HG02852 (cell line): Measurements from ENCODE around the gene TSHZ1.

Experiments used
- ATAC-seq: cut with Tn5 transposase; IDR thresholded peaks from one replicate; pipeline ENCODE4 v1.9.1; 2021; ENCODE audit warnings: mild to moderate bottlenecking, moderate library complexity; ENCODE audit not compliant: unreplicated experiment

Gene TSHZ1

DNA sequence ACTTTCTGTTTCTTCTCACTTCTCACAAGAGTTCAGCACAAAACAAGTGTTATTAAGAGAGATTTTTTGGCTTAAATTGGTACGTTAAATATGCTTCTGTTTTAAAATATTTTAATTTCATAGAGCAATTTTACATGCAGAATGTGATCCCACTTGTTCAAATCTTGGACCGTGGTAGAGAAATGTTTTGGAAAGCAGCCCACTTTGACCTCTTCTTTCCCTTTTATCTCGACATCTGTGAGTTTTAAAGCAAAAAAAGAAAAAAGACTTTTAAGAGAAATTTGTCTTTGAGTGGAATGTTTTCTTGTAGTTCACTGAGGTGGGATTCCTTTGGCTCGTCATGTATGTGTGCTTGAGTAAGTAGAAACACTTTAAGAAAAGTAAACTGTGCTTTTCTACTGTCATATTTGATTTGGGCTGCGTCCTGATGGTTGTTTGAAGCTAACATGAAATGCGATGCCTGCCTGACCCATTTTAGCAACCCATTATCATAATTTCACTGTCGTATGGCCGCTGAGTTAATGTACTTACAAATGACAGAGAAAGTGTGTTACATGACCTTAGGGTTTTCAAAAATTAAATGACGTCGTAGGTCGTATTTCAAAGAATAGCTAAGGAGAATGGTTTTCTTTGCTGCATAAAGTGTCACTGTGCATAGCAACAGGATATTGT, 54.5 kb downstream of the TSHZ1 start:
- ATAC-seq = no peak

DNA sequence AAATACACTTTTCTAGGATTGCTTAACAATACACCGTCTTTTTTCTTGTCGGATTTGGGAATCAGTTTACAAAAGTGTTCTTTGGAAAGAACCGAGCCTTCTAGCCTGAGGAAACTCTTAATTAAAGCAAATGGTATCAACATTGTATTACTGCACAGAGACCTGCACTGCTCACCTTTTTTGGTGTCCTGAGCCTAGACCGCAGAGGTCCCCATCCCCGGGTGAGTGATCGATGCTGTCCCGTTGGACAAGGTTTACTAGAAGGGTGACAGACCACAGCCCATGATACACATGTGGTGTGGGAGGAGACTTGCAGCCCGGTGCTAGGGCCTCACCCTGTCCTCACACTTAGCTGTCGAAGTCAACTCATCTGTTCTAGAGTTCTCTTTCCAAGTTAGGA, 55.3 kb downstream of the TSHZ1 start:
- no peak for ATAC-seq

DNA sequence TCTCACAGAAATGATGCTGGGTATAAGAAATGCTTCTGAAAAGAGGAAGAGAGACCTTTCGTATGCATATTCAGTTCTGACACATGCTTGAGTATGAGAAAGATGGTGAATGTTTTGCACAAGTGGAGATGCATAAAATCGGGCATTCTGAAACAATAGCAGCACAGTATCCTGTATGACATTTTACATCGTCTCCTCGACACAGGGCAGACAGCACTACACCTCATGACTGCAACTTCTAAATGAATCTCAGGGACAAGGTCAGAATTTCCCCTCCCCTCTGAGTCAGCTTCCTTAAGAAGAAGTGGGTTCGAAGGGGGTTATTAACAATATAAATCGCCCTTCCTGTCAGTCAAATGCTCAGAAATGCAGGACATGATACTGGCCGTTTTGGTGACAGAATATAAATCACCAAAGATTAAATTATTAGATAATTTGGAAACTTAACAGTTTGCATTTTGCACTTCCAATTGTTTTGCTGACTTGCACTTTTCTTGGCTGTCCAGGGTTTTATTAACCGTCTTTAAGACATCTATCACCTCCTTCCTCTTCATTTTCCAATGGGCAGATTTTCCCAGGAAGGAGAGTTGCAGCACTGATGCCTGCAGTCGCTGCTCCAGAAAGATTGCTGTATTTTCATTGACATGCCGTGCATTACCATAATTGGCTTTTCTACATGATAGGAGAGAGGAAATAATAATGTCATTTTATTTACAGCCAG, 57.2 kb downstream of the TSHZ1 start:
- peak; percentile 92 for ATAC-seq

DNA sequence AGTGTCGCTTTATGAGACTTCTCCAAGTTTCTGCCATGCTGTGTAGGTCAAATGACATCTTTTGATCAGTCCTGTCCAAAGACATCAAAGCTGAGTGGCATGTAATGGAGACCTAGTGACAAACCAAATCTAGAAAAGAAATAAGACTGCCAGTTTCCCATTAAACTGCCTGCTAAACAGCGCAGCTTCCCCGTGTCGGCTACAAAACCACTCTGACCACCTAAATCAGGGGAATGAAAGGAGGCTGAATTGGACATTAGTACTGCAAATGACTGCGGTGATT, 57.7 kb downstream of the TSHZ1 start:
- no peak for ATAC-seq

GRCh38 chr18:75269124-75269680, 58.6 kb downstream of the TSHZ1 start:
- no peak for ATAC-seq

DNA sequence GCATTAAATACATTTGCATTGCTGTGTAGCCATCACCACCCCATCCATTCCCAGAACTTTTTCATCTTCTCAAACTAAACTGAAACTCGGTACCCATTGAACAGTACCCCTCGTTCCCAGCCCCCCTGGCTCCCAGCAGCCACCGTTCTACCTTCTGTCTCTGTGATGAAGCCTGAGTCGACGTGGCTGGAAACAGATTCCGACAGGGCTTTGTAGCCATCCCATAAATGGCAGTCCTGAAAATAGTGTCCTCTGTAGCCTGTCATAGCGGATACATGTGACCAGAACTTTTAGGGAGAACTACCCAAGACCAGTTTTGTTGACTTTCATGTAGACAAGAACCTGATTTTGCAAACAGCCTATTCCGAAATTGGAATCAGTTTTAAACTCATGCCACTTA, 59.1 kb downstream of the TSHZ1 start:
- ATAC-seq = no peak

GRCh38 chr18:75271952-75272351, 61.4 kb downstream of the TSHZ1 start:
- no peak for ATAC-seq

DNA sequence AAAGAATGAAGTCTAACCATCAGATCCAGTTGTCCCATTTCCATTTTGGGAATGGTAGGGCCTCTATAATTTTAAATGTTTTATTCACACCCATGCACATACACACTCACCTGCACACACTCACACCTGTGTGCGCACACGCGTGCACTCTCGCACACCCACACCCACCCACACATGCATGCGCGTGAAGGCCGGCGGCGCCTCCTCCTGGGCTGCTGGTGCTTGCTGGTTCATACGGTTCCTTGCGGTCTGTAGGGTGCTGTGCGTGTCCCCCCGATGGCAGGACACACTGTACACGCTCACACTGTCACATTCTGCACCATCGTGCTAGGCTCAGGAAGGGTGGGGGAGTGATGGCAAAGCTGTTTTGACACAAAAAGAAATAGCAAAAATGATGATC, 63.2 kb downstream of the TSHZ1 start:
- no peak for ATAC-seq

- ATAC-seq = no peak
Observed at GRCh38 chr18:75275226-75275625, 64.6 kb downstream of the TSHZ1 start.

DNA sequence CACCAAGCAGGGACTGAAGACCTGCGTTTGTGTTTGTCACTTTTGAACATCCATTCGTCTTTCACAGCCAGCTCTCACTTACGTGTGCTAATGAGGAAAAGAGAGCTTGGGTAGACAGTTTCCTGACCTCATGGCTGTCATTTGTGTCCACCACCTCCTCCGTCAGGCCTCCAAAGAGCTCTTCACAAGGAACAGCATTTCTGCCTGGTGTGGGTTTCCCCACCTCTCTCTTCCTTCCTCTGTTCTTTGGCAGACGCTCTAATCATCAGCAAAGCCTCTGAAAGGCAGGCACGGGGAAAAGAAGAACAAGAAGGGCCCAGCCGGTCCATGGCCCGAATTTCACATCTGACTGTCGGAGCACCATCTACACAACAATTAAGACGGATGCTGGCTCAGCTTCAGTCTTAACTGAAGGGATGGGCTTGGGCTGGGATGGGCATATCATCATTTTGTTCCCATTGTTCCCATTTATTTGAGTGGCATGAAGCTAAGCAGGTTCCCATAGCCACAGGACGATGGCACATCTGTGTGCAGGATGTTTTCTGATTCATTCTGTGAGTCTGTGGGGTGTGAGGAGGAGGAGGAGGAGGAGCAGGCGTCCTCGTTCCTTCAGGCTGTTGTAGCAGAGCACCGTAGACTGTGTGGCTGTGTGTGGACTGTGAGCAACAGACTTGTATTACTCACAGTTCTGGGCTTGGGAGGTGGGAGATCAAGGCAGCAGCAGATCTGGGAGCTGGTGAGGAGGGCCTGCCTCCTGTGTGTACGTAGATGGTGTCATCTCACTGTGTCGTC, 66.4 kb downstream of the TSHZ1 start:
- no peak for ATAC-seq

DNA sequence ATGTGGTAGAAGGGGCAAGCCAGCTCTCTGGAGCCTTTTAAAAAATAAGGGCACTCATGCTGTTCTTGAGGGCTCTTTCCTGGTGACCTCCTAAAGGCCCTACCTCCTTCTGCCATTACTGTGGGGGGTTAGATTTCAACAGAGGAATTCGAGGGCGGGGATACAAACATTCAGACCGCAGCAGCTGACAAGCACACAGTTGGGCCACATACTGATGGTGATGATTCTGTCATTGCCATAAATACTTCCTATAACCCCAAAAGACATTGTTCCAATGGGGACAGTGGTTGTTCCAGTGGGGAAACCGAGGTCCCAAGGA, 67.0 kb downstream of the TSHZ1 start:
- no peak for ATAC-seq

DNA sequence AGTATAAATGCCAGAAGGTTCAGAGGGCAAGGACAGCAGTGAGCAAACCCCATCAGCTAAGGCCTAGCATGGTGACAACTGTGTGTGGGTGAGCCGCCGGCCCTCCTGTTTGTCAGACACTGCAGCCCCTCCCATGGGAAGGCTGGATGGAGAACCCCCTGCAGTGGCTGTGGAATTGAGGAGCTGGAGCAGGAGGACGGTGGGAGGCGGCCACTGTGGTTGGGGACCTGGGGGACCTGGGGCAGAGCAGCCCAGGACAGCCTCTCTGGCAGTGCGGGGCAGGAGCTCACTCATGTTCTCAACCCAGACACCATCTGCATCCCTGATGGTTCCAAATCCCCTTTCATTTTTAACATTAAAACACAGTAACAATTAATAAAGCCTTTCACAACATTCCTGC, 68.8 kb downstream of the TSHZ1 start:
- no peak for ATAC-seq

GRCh38 chr18:75280427-75281280, 70.1 kb downstream of the TSHZ1 start:
- no peak for ATAC-seq

DNA sequence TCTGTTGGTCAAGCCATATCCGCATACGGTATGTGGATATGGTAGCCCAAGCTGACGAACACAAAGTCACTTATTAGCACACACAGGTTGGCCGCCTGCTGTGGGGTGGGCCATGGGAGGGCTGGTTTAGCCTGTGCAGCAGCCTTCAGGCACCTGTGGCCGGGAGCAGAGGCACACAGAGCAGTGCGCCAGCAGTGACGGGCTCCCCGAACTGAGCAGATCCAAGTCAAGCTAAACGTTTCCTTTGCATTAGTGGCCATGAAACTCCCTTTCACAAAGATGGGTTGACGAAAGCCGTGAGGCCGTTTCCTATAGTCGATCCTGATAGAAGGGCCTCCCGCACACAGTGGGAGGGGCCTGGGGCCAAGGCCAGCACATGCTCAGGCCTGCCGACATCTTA, 72.1 kb downstream of the TSHZ1 start:
- no peak for ATAC-seq

GRCh38 chr18:75283731-75284130, 73.1 kb downstream of the TSHZ1 start:
- ATAC-seq = no peak

- ATAC-seq = no peak
Observed at GRCh38 chr18:75284566-75284965, 74.0 kb downstream of the TSHZ1 start.

DNA sequence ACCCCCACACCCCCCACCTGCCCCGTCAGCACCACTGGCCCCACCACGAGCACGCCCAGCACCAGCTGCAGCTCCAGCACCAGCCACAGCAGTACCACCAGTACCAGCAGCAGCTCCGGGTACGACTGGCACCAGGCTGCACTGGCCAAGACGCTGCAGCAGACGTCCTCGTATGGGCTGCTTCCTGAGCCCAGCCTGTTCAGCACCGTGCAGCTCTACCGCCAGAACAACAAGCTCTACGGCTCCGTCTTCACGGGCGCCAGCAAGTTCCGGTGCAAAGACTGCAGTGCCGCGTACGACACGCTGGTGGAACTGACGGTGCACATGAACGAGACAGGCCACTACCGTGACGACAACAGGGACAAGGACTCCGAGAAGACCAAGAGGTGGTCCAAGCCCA, 75.3 kb downstream of the TSHZ1 start:
- no peak for ATAC-seq

DNA sequence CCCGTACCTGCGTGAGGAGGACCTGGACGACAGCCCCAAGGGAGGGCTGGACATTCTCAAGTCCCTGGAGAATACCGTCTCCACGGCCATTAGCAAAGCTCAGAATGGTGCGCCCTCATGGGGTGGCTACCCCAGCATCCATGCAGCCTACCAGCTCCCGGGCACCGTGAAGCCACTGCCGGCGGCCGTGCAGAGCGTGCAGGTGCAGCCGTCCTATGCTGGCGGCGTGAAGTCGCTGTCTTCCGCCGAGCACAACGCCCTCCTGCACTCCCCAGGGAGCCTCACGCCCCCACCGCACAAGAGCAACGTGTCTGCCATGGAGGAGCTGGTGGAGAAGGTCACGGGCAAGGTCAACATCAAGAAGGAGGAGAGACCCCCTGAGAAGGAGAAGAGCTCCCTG, 76.4 kb downstream of the TSHZ1 start:
- no peak for ATAC-seq

DNA sequence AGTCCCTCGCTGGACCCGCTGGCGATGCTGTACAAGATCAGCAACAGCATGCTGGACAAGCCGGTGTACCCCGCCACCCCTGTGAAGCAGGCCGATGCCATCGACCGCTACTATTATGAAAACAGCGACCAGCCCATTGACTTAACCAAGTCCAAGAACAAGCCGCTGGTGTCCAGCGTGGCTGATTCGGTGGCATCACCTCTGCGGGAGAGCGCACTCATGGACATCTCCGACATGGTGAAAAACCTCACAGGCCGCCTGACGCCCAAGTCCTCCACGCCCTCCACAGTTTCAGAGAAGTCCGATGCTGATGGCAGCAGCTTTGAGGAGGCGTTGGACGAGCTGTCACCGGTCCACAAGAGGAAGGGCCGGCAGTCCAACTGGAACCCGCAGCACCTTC, 77.1 kb downstream of the TSHZ1 start:
- ATAC-seq = no peak

GRCh38 chr18:75289761-75290160, 79.2 kb downstream of the TSHZ1 start:
- no peak for ATAC-seq

- no peak for ATAC-seq
Observed at GRCh38 chr18:75290737-75291358, 80.3 kb downstream of the TSHZ1 start.
